Tibial nerve (tissue), 4 donors: ENCODE results near the gene FOXA2. TPM values are rescaled to one million over a fixed set of nuclear protein-coding genes. Genes with fewer than 3 reads are reported as not detected.

Experiments used
- DNase-seq, 2 donors: peaks; one replicate each; pipeline ENCODE4 v3.0.0-alpha.2; 2019; ENCODE audit warnings: low spot score in 2 of 2
- H3K27ac ChIP-seq, 4 donors: fragments of 200-600 bp; sonication (generic) in 3 of 4; one replicate each; pipeline ENCODE4 v1.5.1; 2017 to 2019; ENCODE audit warnings: mild to moderate bottlenecking in 1 of 4
- H3K27me3 ChIP-seq, 2 donors: fragments of 200-600 bp; sonication (generic) in 1 of 2; one replicate each; pipeline versions ENCODE4 v1.5.1 to v1.6.0; 2017 to 2019
- H3K36me3 ChIP-seq, 3 donors: fragments of 200-600 bp; sonication (generic); one replicate each; pipeline ENCODE4 v1.5.1; 2018 to 2019
- H3K4me1 ChIP-seq, 4 donors: fragments of 200-600 bp; sonication (generic) in 3 of 4; one replicate each; pipeline ENCODE4 v1.5.1; 2017 to 2019
- H3K4me3 ChIP-seq, 4 donors: fragments of 200-600 bp; sonication (generic) in 3 of 4; one replicate each; pipeline ENCODE4 v1.5.1; 2017 to 2019; ENCODE audit warnings: mild to moderate bottlenecking in 1 of 4, moderate library complexity in 1 of 4
- H3K9me3 ChIP-seq, 4 donors: fragments of 200-600 bp; sonication (generic) in 3 of 4; one replicate each; pipeline ENCODE4 v1.5.1; 2017 to 2019
- CTCF ChIP-seq, 5 experiments: fragments of 200-600 bp in 3 of 5; fragments of 450-650 bp in 2 of 5; sonication (generic) in 3 of 5; IDR thresholded peaks; one replicate each; pipeline ENCODE4 v1.5.1; 2016 to 2019; ENCODE audit warnings: antibody characterized with exemption in 5 of 5, mild to moderate bottlenecking in 3 of 5, moderate library complexity in 2 of 5
- EP300 ChIP-seq, 2 donors: sonication (generic); formaldehyde crosslinking; IDR thresholded peaks; one replicate each; pipeline ENCODE4 v1.6.1; 2017; ENCODE audit warnings: antibody characterized with exemption in 2 of 2, mild to moderate bottlenecking in 1 of 2
- POLR2A ChIP-seq, 2 donors: fragments of 450-650 bp; IDR thresholded peaks; one replicate each; pipeline ENCODE4 v1.6.1; 2017; ENCODE audit warnings: antibody characterized with exemption in 2 of 2, mild to moderate bottlenecking in 2 of 2, moderate library complexity in 2 of 2
- WGBS, 2 donors: methylation state at CpG; one replicate each; pipeline ENCODE4 v1.1.5; 2018; 5-methylcytosine and 5-hydroxymethylcytosine counted together
- small RNA-seq: library from RNA; depleted of rRNA; stranded (forward); fragments of <200 nt; gene quantifications from one replicate; pipeline ENCODE3, GENCODE V24; 2016
- total RNA-seq, 4 donors: library from RNA; depleted of rRNA; stranded (reverse); fragments of >200 nt; gene quantifications; one replicate each; pipeline ENCODE4 v1.1.0, GENCODE V29; 2016

FOXA2 gene
- total RNA-seq, 4 donors from 2014 or later, result 0.60 TPM; not detected in 3

- no peak for DNase-seq
- H3K9me3 ChIP-seq, result no peaks in the 10 kb centered on the region
- WGBS, 2 donors, result 72 to 77% methylated on average over 8 of the region's 8 CpGs
- no peaks in the 10 kb centered on the region for H3K36me3 ChIP-seq
- H3K4me1 ChIP-seq, result no peaks in the 10 kb centered on the region
- H3K27me3 ChIP-seq, result no peaks in the 10 kb centered on the region
- TF ChIP-seq POLR2A (IDR thresholded peaks at IDR 0.05) (no peak), EP300 (IDR thresholded peaks at IDR 0.05) (no peak), CTCF (IDR thresholded peaks at IDR 0.05) (no peak)
- H3K4me3 ChIP-seq, result no peak overlapping the region
- no peak overlapping the region for H3K27ac ChIP-seq
Measured at GRCh38 chr20:22531056-22531615, 53.2 kb downstream of the FOXA2 start.

Small RNA genes lying within 50 kb of the gene (small RNA-seq; reads per million reads assigned to genes)
- gene LINC00261, result not detected
